GM10248 (cell line): ENCODE data around the gene GPR15LG.

Experiments used
- CTCF ChIA-PET: fragments of 300-600 bp; sonication (Branson Sonifier 250); formaldehyde crosslinking; extraction: SDS; loops from one replicate; lab custom pipeline; 2021; ENCODE audit warnings: antibody characterized with exemption; lab: Yijun Ruan, JAX
- POLR2A ChIA-PET: fragments of 350-650 bp; sonication (Branson Sonifier 250); formaldehyde crosslinking; extraction: SDS; loops from one replicate; lab custom pipeline; 2020; ENCODE audit warnings: antibody characterized with exemption; lab: Yijun Ruan, JAX
- DNase-seq: peaks from one replicate; pipeline ENCODE4 v3.0.0; 2012; ENCODE audit errors: extremely low spot score
- TF ChIP-seq, protein P1 (sequence below): IDR thresholded peaks from 2 replicates; pipeline ENCODE4 v1.5.1; 2012; ENCODE audit warnings: mild to moderate bottlenecking, low read depth; ENCODE audit errors: extremely low read depth, missing control alignments, control extremely low read depth

GPR15LG gene

DNA sequence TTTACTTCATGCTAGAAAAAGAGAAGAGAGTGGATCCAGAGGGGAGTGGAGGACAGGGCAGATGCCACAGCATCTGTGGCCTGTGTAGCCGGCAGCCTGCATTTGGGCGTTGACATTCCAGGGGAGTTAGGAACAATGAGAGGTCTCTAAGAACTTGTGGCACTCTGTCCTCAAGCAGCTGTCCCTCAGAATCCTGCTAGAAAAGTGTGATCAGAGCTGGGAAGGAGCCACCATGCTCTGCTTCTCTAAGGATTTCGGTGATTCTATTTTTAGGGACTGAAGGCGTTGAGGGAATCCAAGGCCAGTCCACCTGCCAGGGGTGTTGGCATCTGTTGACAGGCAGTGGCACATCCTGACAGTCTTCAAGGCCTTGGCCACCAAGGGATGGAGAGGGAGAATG, 44.1 kb downstream of the GPR15LG start:
- POLR2A ChIA-PET, result no interaction called here
- DNase-seq, result no peak
- TF ChIP-seq, protein P1, sequence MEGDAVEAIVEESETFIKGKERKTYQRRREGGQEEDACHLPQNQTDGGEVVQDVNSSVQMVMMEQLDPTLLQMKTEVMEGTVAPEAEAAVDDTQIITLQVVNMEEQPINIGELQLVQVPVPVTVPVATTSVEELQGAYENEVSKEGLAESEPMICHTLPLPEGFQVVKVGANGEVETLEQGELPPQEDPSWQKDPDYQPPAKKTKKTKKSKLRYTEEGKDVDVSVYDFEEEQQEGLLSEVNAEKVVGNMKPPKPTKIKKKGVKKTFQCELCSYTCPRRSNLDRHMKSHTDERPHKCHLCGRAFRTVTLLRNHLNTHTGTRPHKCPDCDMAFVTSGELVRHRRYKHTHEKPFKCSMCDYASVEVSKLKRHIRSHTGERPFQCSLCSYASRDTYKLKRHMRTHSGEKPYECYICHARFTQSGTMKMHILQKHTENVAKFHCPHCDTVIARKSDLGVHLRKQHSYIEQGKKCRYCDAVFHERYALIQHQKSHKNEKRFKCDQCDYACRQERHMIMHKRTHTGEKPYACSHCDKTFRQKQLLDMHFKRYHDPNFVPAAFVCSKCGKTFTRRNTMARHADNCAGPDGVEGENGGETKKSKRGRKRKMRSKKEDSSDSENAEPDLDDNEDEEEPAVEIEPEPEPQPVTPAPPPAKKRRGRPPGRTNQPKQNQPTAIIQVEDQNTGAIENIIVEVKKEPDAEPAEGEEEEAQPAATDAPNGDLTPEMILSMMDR, result no peak
- CTCF ChIA-PET, result interaction anchor here (1.3 to 6.9 kb wide), 3 partner anchors 10 to 70 kb away, joined by 5 to 74 read pairs (median 7); no protein-coding TSS in a partner anchor

DNA sequence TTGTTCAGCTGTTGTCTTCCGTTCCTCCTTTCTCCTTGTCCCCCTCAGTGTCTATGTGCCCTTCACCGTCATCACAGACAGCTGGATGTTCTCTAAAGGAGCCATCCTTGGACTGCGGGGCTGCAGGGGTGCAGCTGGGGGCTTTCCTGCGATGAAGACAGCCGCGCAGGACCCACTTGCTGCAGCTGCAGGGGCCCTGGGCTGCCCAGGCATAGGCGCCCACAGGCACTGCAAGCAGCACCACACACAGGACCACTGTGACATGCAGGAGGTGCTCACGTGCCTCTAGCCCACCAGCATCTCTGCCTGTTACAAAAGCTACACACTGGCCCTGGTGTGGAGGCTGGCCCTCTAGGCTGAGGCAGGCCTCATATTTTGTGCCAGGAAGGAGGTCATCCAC, 48.3 kb downstream of the GPR15LG start:
- POLR2A ChIA-PET, result no interaction called here
- CTCF ChIA-PET, result interaction anchor here (1.4 kb wide), 1 partner anchor 77 kb away, joined by 3 read pairs; no protein-coding TSS in a partner anchor
- TF ChIP-seq, protein P1, result no peak
- no peak for DNase-seq

DNA sequence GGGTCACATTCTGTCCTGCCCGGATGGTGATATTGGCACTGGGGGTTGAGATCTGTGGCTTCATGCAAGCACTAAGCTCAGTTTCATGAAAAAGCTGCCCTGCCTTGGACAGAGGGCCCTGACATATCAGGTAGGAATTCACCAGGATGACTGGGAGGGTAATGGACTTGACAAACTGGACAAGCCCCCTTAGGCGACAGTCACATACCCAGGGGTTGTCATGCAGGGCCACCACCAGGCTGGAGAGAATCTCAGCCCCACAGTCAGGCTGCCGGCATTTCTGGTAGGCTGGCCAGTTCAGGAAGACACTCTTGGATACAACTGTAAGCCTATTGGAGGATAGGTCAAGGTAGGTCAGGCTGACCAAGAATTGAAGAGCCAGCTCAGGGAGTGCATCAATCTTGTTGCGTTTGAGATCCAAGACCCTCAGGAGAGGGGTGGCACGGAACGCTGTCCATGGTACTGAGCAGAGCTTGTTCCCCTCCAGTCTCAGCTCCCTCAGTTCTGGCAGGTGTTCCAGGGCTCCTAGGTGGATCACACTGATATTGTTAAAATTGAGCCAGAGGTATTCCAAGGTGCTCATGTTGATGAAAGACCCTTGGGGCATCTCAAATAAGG, 50.9 kb downstream of the GPR15LG start:
- ChIA-PET CTCF (interaction anchor here (1.1 to 3.9 kb wide), 3 partner anchors 9 to 77 kb away, joined by 3 to 14 read pairs (median 4); no protein-coding TSS in a partner anchor), POLR2A (no interaction called here)
- TF ChIP-seq, protein P1, result no peak
- DNase-seq, result no peak

DNA sequence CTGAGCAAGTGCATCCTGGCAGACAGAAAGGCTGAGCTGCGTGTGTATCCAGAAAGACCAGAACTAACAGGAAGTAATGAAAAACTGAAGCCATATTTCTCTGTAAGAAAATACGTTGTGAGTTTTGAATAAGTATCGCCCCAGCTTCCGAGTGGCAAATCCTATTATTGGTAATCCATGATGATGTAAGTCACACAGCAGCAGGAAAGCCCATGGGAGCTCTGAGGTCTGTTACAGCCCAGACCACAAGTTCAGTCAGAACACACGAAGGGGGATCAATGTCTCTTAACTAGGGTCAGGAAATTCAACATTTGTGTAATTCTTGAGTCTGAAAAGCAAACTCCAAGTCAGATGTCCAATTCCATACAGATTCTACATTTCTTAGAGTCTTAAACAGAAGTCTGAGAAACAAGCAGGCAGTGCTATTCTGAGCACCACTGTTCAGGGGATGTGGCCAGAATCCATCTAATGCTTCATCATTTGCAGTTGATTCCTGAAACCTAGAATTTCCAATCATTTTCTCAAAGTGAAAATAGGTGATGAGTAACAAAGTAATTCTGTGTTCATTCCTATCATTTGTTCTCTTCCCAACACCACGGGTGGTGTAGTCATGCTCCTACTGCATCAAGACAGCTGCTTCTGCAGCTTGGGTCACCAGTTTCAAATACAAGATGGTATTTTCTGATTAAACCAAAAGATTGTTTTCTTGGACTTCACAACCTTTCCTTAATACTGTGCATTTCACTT, 52.0 kb downstream of the GPR15LG start, which contains the start of gene LRIT2:
Gene LRIT2, minus strand, starts transcription at position 118 of the 747 bp plus-strand sequence. Its CDS starts 24 bp downstream, at position 94.
- no peak for DNase-seq
- POLR2A ChIA-PET, result no interaction called here
- TF ChIP-seq, protein P1, result no peak
- CTCF ChIA-PET, result interaction anchor here (1.1 to 3.9 kb wide), 5 partner anchors 10 to 78 kb away, joined by 3 to 14 read pairs (median 4); no protein-coding TSS in a partner anchor

DNA sequence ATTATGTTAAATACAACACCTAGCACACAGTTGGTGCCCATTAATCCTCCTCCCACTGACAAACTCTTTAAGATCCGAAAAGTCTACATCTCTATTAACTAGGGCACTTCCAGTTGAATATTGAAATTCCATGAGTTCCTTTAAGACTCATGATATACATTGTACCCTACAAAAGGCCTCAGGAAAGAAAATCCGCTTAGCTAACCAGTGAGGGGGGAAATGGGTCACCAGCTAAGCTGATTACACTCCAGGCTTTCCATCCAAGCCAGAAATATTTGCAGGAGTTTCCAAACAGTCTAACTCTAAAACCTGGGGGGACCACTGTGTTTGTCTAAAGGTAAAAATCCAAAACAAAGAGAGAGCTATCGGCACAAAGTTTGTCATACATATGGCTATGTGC, 53.0 kb downstream of the GPR15LG start:
- POLR2A ChIA-PET, result no interaction called here
- TF ChIP-seq, protein P1, result no peak
- CTCF ChIA-PET, result interaction anchor here (1.4 to 1.5 kb wide), 2 partner anchors 13 to 30 kb away, joined by 3 to 4 read pairs; no protein-coding TSS in a partner anchor
- DNase-seq, result no peak

DNA sequence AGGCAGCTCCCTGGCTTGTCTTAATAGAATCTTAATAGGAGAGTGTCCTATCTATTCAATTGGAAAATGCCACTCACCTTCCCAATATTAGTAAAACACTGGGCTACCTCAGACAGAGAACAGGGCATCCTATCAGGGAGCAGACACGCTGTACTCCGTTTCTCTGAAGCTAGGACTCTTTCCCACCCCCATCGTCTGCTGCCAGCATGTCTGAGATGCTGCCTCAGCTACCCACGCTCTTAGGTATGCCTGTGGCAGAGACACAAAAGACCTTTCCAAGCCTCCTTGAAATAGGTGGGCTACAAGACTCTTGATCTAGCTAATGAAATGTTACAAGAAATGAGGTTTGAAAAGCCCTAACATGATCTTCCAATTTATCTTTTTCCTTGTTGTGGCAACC, 54.2 kb downstream of the GPR15LG start:
- POLR2A ChIA-PET, result no interaction called here
- DNase-seq, result no peak
- CTCF ChIA-PET, result interaction anchor here (1.2 kb wide), 1 partner anchor 13 kb away, joined by 4 read pairs; no protein-coding TSS in a partner anchor
- TF ChIP-seq, protein P1, result no peak
